K562 (cell line): Measurements from ENCODE around the gene CEBPE.

Experiments used
- ELF1 ChIP-seq: fragments of 200-800 bp; sonication (Bioruptor generic); IDR thresholded peaks from 2 replicates; pipeline ENCODE4 v1.6.1; 2016; ENCODE audit warnings: missing genetic modification characterization, missing compliant biosample characterization
- EP300 ChIP-seq: IDR thresholded peaks from 2 replicates; pipeline ENCODE4 v1.6.1; 2012; ENCODE audit warnings: low read length, improper control_type of control experiment
- EZH2 ChIP-seq: IDR thresholded peaks from 2 replicates; pipeline ENCODE4 v1.6.1; 2012; ENCODE audit warnings: low read depth, mild to moderate bottlenecking, inconsistent platforms, low read length, borderline replicate concordance
- HDAC3 ChIP-seq: fragments of 450-650 bp; IDR thresholded peaks from 2 replicates; pipeline ENCODE4 v1.6.1; 2018; ENCODE audit warnings: borderline replicate concordance, mild to moderate bottlenecking, moderate library complexity; ENCODE audit not compliant: partially characterized antibody
- MED1 ChIP-seq: sonication (generic); formaldehyde crosslinking; IDR thresholded peaks from 2 replicates; pipeline ENCODE4 v1.8.1; 2023; ENCODE audit warnings: missing genetic modification reagents, borderline replicate concordance
- ZNF780A ChIP-seq: fragments of 250-450 bp; sonication (Bioruptor Pico); IDR thresholded peaks from 2 replicates; pipeline ENCODE4 v1.5.0; 2021; ENCODE audit warnings: mild to moderate bottlenecking
- ZNF785 ChIP-seq: fragments of 250-450 bp; sonication (Bioruptor Pico); IDR thresholded peaks from 2 replicates; pipeline ENCODE4 v1.4.0; 2020; ENCODE audit warnings: mild to moderate bottlenecking

- TF ChIP-seq ZNF780A (no peak), EP300 (no peak), MED1 (CRISPR knock-in tag) (no peak), EZH2 (no peak), HDAC3 (no peak), ZNF785 (CRISPR knock-in tag) (no peak), ELF1 (no peak)
Observed at GRCh38 chr14:23164949-23165348, 45.9 kb upstream of the CEBPE start.
